GM13976 (cell line): ENCODE measurements around the gene HNRNPA1L2.

ENCODE experiments used
- DNase-seq: peaks from one replicate; pipeline ENCODE4 v3.0.0; 2012; ENCODE audit warnings: low spot score
- in situ Hi-C: fragments of 300-500 bp; cut with MboI; formaldehyde crosslinking; loops from one replicate; pipeline ENCODE4 v1.12.0; 2022; ENCODE audit warnings: low sequenced_read_pairs, mixed read lengths, inconsistent platforms; ENCODE audit not compliant: unreplicated experiment
- TF ChIP-seq, protein P1 (sequence below): IDR thresholded peaks from 2 replicates; pipeline ENCODE4 v1.5.1; 2012; ENCODE audit warnings: borderline replicate concordance, mild to moderate bottlenecking; ENCODE audit not compliant: insufficient read depth; ENCODE audit errors: extremely low read depth, missing control alignments, control extremely low read depth

Gene HNRNPA1L2

DNA sequence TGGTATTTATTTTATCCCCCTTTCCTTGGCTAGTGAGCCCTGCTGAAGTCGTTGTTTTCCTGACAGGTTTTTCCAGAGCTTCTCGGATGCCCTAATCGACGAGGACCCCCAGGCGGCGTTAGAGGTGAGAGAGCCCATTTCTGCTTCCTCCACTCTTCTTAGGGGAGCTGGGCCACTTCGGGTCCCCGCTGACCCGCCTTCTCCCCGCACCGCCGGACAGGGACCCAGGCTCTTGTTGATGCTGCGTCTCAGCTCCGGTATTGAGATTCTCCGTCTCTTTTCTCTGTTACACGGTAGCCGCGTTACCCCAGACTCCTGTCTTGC is 10.7 kb downstream of the HNRNPA1L2 start:
- peak; percentile 49 for DNase-seq
- in situ Hi-C loops = no loop called here
- TF ChIP-seq, protein P1, sequence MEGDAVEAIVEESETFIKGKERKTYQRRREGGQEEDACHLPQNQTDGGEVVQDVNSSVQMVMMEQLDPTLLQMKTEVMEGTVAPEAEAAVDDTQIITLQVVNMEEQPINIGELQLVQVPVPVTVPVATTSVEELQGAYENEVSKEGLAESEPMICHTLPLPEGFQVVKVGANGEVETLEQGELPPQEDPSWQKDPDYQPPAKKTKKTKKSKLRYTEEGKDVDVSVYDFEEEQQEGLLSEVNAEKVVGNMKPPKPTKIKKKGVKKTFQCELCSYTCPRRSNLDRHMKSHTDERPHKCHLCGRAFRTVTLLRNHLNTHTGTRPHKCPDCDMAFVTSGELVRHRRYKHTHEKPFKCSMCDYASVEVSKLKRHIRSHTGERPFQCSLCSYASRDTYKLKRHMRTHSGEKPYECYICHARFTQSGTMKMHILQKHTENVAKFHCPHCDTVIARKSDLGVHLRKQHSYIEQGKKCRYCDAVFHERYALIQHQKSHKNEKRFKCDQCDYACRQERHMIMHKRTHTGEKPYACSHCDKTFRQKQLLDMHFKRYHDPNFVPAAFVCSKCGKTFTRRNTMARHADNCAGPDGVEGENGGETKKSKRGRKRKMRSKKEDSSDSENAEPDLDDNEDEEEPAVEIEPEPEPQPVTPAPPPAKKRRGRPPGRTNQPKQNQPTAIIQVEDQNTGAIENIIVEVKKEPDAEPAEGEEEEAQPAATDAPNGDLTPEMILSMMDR = no peak

DNA sequence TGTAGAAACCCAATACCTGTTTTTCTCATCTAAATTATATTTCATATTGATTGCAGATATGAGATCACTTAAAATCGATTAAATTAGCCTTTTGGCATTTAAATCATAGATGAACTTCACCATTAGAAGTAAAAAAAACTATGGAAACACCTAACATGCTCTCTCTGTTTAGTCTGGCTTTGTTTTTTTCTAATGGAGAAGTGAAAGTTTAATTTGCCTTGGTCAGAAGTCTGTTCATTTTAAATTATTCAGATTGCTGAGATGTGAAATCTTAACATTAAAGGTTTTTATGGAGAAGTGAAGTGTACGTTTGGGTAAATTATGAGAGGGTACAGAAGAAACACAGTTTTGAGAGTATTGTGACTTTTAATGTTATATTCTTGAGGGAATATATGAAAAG is 17.1 kb downstream of the HNRNPA1L2 start:
- TF ChIP-seq, protein P1 = no peak
- in situ Hi-C loops = no loop called here

DNA sequence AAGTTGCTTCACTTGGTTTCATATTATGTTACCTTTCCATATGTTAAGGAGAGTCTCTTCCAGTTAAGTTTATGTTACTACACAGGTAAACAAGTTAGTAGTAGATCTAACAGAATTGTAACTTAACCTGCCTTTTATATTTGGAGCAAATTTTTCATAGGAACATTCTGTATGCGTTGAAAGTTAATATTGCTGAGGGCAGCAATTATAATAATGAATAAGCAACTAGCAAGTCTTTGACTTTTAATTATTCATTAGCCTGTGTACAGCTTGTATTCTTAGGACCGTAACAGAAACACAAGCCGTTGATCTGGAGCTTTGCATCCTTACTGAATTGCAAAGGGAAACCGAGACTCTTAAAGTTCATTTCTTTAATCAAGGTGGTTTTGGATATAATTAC is 22.0 kb downstream of the HNRNPA1L2 start:
- in situ Hi-C loops = no loop called here
- no peak for DNase-seq
- TF ChIP-seq, protein P1 = no peak

More for the DNA sequence above, 17.1 kb downstream of the HNRNPA1L2 start:
- DNase-seq = no peak

DNA sequence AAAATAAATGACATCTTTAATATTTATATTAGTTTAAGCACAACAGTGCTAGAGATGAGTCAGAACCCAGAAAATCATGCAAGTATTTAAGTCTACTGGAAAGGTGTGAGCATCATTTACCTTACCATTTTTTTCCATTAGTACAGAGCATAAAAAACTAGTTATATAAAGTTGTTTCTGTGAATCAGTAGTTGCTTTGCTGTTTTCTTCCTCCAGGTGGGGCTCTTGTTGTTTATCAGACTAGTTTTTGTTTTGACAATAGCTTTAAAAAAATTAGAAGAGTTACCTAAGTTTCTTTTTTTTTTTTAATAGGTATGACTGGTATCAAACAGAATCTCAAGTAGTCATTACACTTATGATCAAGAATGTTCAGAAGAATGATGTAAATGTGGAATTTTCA is 23.1 kb downstream of the HNRNPA1L2 start:
- in situ Hi-C loops = no loop called here
- TF ChIP-seq, protein P1 = no peak
- DNase-seq = peak; percentile 25

DNA sequence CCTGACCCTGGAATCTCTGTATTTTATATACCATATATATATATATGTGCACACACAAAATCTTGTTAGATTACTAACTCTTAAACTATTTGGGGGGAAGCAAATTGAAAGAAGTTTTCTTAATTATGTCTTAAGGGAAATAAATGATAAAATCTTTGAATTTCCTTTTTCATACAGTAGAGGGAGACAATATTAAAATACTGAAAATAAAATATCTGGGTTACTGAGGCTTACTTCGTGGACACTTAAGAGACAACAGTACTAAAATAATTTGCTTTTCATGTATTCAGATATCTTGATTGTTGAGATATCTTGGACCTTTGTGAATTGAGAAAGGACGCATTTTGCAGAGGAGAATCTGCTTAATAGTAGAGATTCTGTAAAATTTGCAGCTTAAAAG is 27.4 kb downstream of the HNRNPA1L2 start:
- TF ChIP-seq, protein P1 = no peak
- no peak for DNase-seq
- in situ Hi-C loops = no loop called here

DNA sequence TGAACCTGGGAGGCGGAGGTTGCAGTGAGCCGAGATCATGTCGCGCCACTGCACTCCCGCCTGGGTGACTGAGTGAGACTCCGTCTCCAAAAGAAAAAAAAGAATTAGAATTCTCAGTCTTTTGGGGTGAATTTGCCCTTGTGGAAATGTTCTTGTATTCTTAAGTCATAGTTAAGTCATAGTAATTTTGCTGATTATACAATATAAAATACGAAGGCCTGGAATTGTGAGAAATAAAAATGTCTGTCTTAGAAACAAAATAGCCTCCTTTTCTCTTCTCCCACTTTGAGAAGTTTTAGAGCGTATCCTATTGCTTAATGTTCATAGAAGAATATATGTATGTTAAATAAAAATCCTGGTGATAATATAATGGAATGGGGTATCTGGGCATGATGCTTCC is 28.5 kb downstream of the HNRNPA1L2 start:
- DNase-seq = no peak
- TF ChIP-seq, protein P1 = no peak
- in situ Hi-C loops = no loop called here

DNA sequence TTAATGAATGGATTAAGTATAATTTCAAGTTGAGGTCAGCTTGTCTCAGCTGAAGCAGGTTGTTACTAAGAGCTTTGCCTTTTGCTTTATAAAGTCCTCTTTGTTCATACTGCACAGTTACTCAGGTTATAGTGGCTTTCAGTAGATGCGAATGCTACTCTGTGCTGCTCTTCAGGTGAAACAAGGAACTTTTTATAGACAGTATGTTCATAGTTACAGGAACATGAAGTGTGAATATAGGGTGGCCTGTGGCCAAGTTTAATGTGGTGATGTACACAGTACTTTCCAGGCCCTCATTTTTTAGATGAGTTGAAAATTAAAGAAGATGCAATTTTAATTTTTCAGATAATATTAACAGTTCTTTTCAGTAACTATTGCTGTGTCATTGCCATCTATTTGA is 31.2 kb downstream of the HNRNPA1L2 start:
- DNase-seq = no peak
- TF ChIP-seq, protein P1 = no peak
- in situ Hi-C loops = no loop called here
